Esophagus muscularis mucosa (tissue), 3 donors: ENCODE data around the gene PHAF1.

Experiments used
- CTCF ChIP-seq, 3 experiments: fragments of 200-600 bp in 2 of 3; fragments of 450-650 bp in 1 of 3; sonication (generic) in 2 of 3; IDR thresholded peaks; one replicate each; pipeline ENCODE4 v1.5.1; 2017 to 2019; ENCODE audit warnings: antibody characterized with exemption in 3 of 3, mild to moderate bottlenecking in 2 of 3, moderate library complexity in 1 of 3
- EP300 ChIP-seq: sonication (generic); formaldehyde crosslinking; IDR thresholded peaks from one replicate; pipeline ENCODE4 v1.6.1; 2017; ENCODE audit warnings: antibody characterized with exemption

GRCh38 chr16:67180166-67180565, 70.4 kb downstream of the PHAF1 start:
- TF ChIP-seq EP300: no peak
- no peak for TF ChIP-seq CTCF (IDR thresholded peaks at IDR 0.05)
